Hair follicle dermal papilla cell (primary cell): ENCODE measurements around the gene MTM1. TPM values are rescaled to one million over a fixed set of nuclear protein-coding genes. Genes with fewer than 3 reads are reported as not detected.

Source experiments
- total RNA-seq: library from RNA; depleted of rRNA; stranded (reverse); fragments of >200 nt; gene quantifications from 2 replicates; pipeline ENCODE4 v1.2.3, GENCODE V29; 2012

MTM1 gene
- total RNA-seq, result 7.8 and 10.4 TPM in 2 replicates

GRCh38 chrX:150568320-150569154 is at the start of gene MTM1:
Gene MTM1 (plus strand): TSS chrX:150568621. CDS start chrX:150592615, 23,994 bp downstream.

GRCh38 chrX:150692831-150693724 is 124.7 kb downstream of the MTM1 start, which contains the start of gene MTMR1:
Gene MTMR1 (plus strand): TSS chrX:150693396. CDS start chrX:150693531, 135 bp downstream.

Other genes with a start within 250 kb of the MTM1 start
- gene MAMLD1, start 205.3 kb upstream of the MTM1 start, total RNA-seq, result 1.7 and 1.9 TPM in 2 replicates
- 24.7 and 26.0 TPM in 2 replicates for gene MTMR1, start 124.8 kb downstream of the MTM1 start, total RNA-seq